Mucosa of stomach (tissue), 1 donor: ENCODE results near the gene CAMK4.

Source experiments
- H3K27me3 ChIP-seq: one replicate; pipeline ENCODE4 v1.7.0; 2013; ENCODE audit warnings: mild to moderate bottlenecking, low read length; ENCODE audit not compliant: control insufficient read depth, insufficient read depth
- H3K36me3 ChIP-seq: one replicate; pipeline ENCODE4 v1.7.0; 2013; ENCODE audit warnings: low read length; ENCODE audit not compliant: control insufficient read depth, insufficient read depth
- H3K4me1 ChIP-seq: one replicate; pipeline ENCODE4 v1.7.0; 2013; ENCODE audit warnings: mild to moderate bottlenecking, low read length; ENCODE audit not compliant: control insufficient read depth, insufficient read depth
- H3K4me3 ChIP-seq: one replicate; pipeline ENCODE4 v1.7.0; 2013; ENCODE audit warnings: low read length
- H3K9ac ChIP-seq: one replicate; pipeline ENCODE4 v1.7.0; 2013; ENCODE audit warnings: mild to moderate bottlenecking, low read length, moderate library complexity
- H3K9me3 ChIP-seq: one replicate; pipeline ENCODE4 v1.7.0; 2013; ENCODE audit warnings: mild to moderate bottlenecking, low read length, moderate library complexity; ENCODE audit not compliant: control insufficient read depth
- donor health status: Pancreatic carcinoma.

CAMK4 gene

GRCh38 chr5:111494355-111494999 lies 270.3 kb downstream of the CAMK4 start:
- Histone ChIP-seq H3K9me3 (no peaks in the 10 kb centered on the region), H3K4me1 (no peaks in the 10 kb centered on the region), H3K27me3 (no peaks in the 10 kb centered on the region), H3K4me3 (no peak overlapping the region), H3K36me3 (no peaks in the 10 kb centered on the region), H3K9ac (no peak overlapping the region)

- no peak overlapping the region for H3K9ac ChIP-seq
- no peaks in the 10 kb centered on the region for H3K36me3 ChIP-seq
- no peaks in the 10 kb centered on the region for H3K4me1 ChIP-seq
- H3K4me3 ChIP-seq: no peak overlapping the region
- H3K27me3 ChIP-seq: no peaks in the 10 kb centered on the region
- no peaks in the 10 kb centered on the region for H3K9me3 ChIP-seq
These were observed 271.0 kb downstream of the CAMK4 start for GRCh38 chr5:111495159-111495558.

GRCh38 chr5:111498346-111498745 lies 274.2 kb downstream of the CAMK4 start:
- no peaks in the 10 kb centered on the region for H3K36me3 ChIP-seq
- H3K9me3 ChIP-seq: no peaks in the 10 kb centered on the region
- no peak overlapping the region for H3K9ac ChIP-seq
- no peak overlapping the region for H3K4me3 ChIP-seq
- no peaks in the 10 kb centered on the region for H3K4me1 ChIP-seq
- H3K27me3 ChIP-seq: no peaks in the 10 kb centered on the region

GRCh38 chr5:111502956-111503355 lies 278.8 kb downstream of the CAMK4 start:
- no peaks in the 10 kb centered on the region for H3K9me3 ChIP-seq
- no peaks in the 10 kb centered on the region for H3K4me1 ChIP-seq
- H3K9ac ChIP-seq: no peak overlapping the region
- H3K27me3 ChIP-seq: no peaks in the 10 kb centered on the region
- no peak overlapping the region for H3K4me3 ChIP-seq
- no peaks in the 10 kb centered on the region for H3K36me3 ChIP-seq

- Histone ChIP-seq H3K27me3 (no peaks in the 10 kb centered on the region), H3K9ac (no peak overlapping the region), H3K36me3 (no peaks in the 10 kb centered on the region), H3K4me3 (no peak overlapping the region), H3K4me1 (peaks cover 7% of the 10 kb centered on the region), H3K9me3 (no peaks in the 10 kb centered on the region)
These were observed 280.9 kb downstream of the CAMK4 start for GRCh38 chr5:111505096-111505495.

GRCh38 chr5:111507276-111507675 lies 283.1 kb downstream of the CAMK4 start:
- Histone ChIP-seq H3K9ac (no peak overlapping the region), H3K36me3 (no peaks in the 10 kb centered on the region), H3K27me3 (no peaks in the 10 kb centered on the region), H3K4me3 (no peak overlapping the region), H3K9me3 (no peaks in the 10 kb centered on the region), H3K4me1 (peaks cover 13% of the 10 kb centered on the region)

- H3K9ac ChIP-seq: no peak overlapping the region
- no peaks in the 10 kb centered on the region for H3K9me3 ChIP-seq
- H3K36me3 ChIP-seq: no peaks in the 10 kb centered on the region
- peaks cover 13% of the 10 kb centered on the region for H3K4me1 ChIP-seq
- H3K4me3 ChIP-seq: no peak overlapping the region
- no peaks in the 10 kb centered on the region for H3K27me3 ChIP-seq
These were observed 284.9 kb downstream of the CAMK4 start for GRCh38 chr5:111509119-111509518.

GRCh38 chr5:111511174-111511830 lies 287.1 kb downstream of the CAMK4 start:
- Histone ChIP-seq H3K36me3 (no peaks in the 10 kb centered on the region), H3K9ac (peak overlapping the region; percentile 93), H3K4me3 (peak overlapping the region; percentile 70), H3K9me3 (no peaks in the 10 kb centered on the region), H3K27me3 (no peaks in the 10 kb centered on the region), H3K4me1 (peaks cover 13% of the 10 kb centered on the region)

- no peaks in the 10 kb centered on the region for H3K9me3 ChIP-seq
- H3K4me1 ChIP-seq: peaks cover 13% of the 10 kb centered on the region
- no peaks in the 10 kb centered on the region for H3K36me3 ChIP-seq
- peak overlapping the region; percentile 93 for H3K9ac ChIP-seq
- peak overlapping the region; percentile 70 for H3K4me3 ChIP-seq
- no peaks in the 10 kb centered on the region for H3K27me3 ChIP-seq
These were observed 287.7 kb downstream of the CAMK4 start for GRCh38 chr5:111511831-111512374.

GRCh38 chr5:111512375-111513130 lies 288.4 kb downstream of the CAMK4 start, which contains the start of gene STARD4:
STARD4 (minus strand) TSS chr5:111512535; CDS start chr5:111507433, 5,102 bp downstream.
- H3K4me1 ChIP-seq: peaks cover 13% of the 10 kb centered on the region
- H3K36me3 ChIP-seq: no peaks in the 10 kb centered on the region
- peak within 1 kb of the TSS; percentile 70 for H3K4me3 ChIP-seq
- H3K9ac ChIP-seq: peak within 1 kb of the TSS; percentile 93
- no peaks in the 10 kb centered on the region for H3K27me3 ChIP-seq
- H3K9me3 ChIP-seq: no peaks in the 10 kb centered on the region

- Histone ChIP-seq H3K9me3 (no peaks in the 10 kb centered on the region), H3K9ac (peak overlapping the region; percentile 93), H3K27me3 (no peaks in the 10 kb centered on the region), H3K4me3 (peak overlapping the region; percentile 26), H3K36me3 (no peaks in the 10 kb centered on the region), H3K4me1 (peaks cover 13% of the 10 kb centered on the region)
These were observed 288.9 kb downstream of the CAMK4 start for GRCh38 chr5:111513131-111513520.

GRCh38 chr5:111514087-111514486 lies 289.9 kb downstream of the CAMK4 start:
- Histone ChIP-seq H3K9ac (no peak overlapping the region), H3K27me3 (no peaks in the 10 kb centered on the region), H3K9me3 (no peaks in the 10 kb centered on the region), H3K36me3 (no peaks in the 10 kb centered on the region), H3K4me1 (peaks cover 13% of the 10 kb centered on the region), H3K4me3 (no peak overlapping the region)
